Astrocyte (in vitro differentiated cells and primary cell): ENCODE results near the gene TFF3. TPM values are rescaled to one million over a fixed set of nuclear protein-coding genes. Genes with fewer than 3 reads are reported as not detected.

ENCODE experiments used
- DNase-seq: peaks from one replicate; pipeline ENCODE4 v3.0.0-alpha.2; 2010; ENCODE audit warnings: low read depth
- FAIRE-seq: peaks from 2 replicates; lab custom pipeline; 2011; peaks lifted over from hg19 to GRCh38; lab: Jason Lieb, UNC
- H2AFZ ChIP-seq: 2 replicates; pipeline ENCODE4 v1.6.0; 2012; ENCODE audit warnings: low read depth, low read length, inconsistent platforms
- H3K27ac ChIP-seq: 2 replicates; pipeline ENCODE4 v1.5.1; 2011; ENCODE audit warnings: low read depth, low read length, inconsistent platforms
- H3K27me3 ChIP-seq: 2 replicates; pipeline ENCODE4 v1.6.0; 2011; ENCODE audit warnings: low read length, inconsistent platforms; ENCODE audit not compliant: insufficient read depth
- H3K36me3 ChIP-seq: 2 replicates; pipeline ENCODE4 v1.5.1; 2011; ENCODE audit warnings: low read length, inconsistent platforms; ENCODE audit not compliant: insufficient read depth
- H3K4me1 ChIP-seq: 2 replicates; pipeline ENCODE4 v1.5.1; 2011; ENCODE audit warnings: low read length, inconsistent platforms; ENCODE audit not compliant: insufficient read depth
- H3K4me2 ChIP-seq: 2 replicates; pipeline ENCODE4 v1.6.0; 2012; ENCODE audit warnings: low read length, inconsistent platforms
- H3K4me3 ChIP-seq: 2 replicates; pipeline ENCODE4 v1.5.1; 2011; ENCODE audit warnings: low read depth, mild to moderate bottlenecking, low read length, inconsistent platforms; ENCODE audit not compliant: insufficient read depth
- H3K79me2 ChIP-seq: 2 replicates; pipeline ENCODE4 v1.6.0; 2012; ENCODE audit warnings: mild to moderate bottlenecking, low read length, inconsistent platforms; ENCODE audit not compliant: insufficient read depth
- H3K9ac ChIP-seq: 2 replicates; pipeline ENCODE4 v1.6.0; 2012; ENCODE audit warnings: mild to moderate bottlenecking, low read length, inconsistent platforms
- H3K9me3 ChIP-seq: 2 replicates; pipeline ENCODE4 v1.5.1; 2012; ENCODE audit warnings: low read depth, mild to moderate bottlenecking, low read length, inconsistent platforms; ENCODE audit not compliant: insufficient read depth
- H4K20me1 ChIP-seq: 2 replicates; pipeline ENCODE4 v1.6.0; 2012; ENCODE audit warnings: low read length, inconsistent platforms; ENCODE audit not compliant: insufficient read depth
- H3K27ac Mint-ChIP-seq: one replicate; pipeline ENCODE4 v1.8.0; 2021; ENCODE audit warnings: mild to moderate bottlenecking, mixed read lengths; ENCODE audit not compliant: unreplicated experiment
- H3K27me3 Mint-ChIP-seq: one replicate; pipeline ENCODE4 v1.8.0; 2021; ENCODE audit warnings: low read depth, mixed read lengths; ENCODE audit not compliant: unreplicated experiment
- H3K36me3 Mint-ChIP-seq: one replicate; pipeline ENCODE4 v1.8.0; 2021; ENCODE audit warnings: low read depth, mixed read lengths; ENCODE audit not compliant: unreplicated experiment
- H3K4me1 Mint-ChIP-seq: one replicate; pipeline ENCODE4 v1.8.0; 2021; ENCODE audit warnings: low read depth, mixed read lengths; ENCODE audit not compliant: unreplicated experiment
- H3K4me3 Mint-ChIP-seq: one replicate; pipeline ENCODE4 v1.8.0; 2021; ENCODE audit warnings: mild to moderate bottlenecking, moderate library complexity, mixed read lengths; ENCODE audit not compliant: unreplicated experiment
- H3K9me3 Mint-ChIP-seq: one replicate; pipeline ENCODE4 v1.8.0; 2021; ENCODE audit warnings: mild to moderate bottlenecking, mixed read lengths; ENCODE audit not compliant: unreplicated experiment
- EZH2 ChIP-seq: IDR thresholded peaks from 2 replicates; pipeline ENCODE4 v1.6.1; 2012; ENCODE audit warnings: mild to moderate bottlenecking, low read length, inconsistent platforms; ENCODE audit not compliant: insufficient read depth
- total RNA-seq: library from RNA; stranded (reverse); gene quantifications from 2 replicates; pipeline ENCODE4 v1.2.1, GENCODE V29; 2021
- TF ChIP-seq, protein P1 (sequence below): IDR thresholded peaks from 2 replicates; pipeline ENCODE4 v1.5.1; 2011; ENCODE audit warnings: low read depth, mild to moderate bottlenecking, inconsistent platforms, low read length, moderate library complexity; ENCODE audit not compliant: insufficient read depth

TFF3 gene
- total RNA-seq, 1 donor from 2014 or later, result not detected

DNA sequence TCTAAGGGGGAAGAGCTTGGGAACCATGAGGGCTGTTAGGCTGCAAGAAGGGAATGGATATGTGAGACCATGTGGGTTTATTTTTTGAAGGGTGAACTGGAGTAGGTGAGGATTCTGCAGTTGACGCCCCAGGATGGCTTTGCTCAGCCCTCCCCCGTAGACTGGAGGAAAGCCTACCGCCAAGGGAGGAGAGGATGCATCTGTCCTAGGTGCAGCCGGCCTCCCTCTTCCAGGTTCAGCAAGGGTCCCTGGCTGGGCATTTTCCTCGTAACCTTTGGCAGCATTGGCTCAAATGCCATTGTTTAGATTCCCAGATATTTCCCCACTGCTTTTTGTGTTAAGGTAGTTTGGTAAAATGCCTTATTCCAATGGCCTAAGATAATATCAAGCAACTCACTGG, 16.6 kb downstream of the TFF3 start:
- H3K27me3 ChIP-seq, result peaks cover 6% of the 10 kb centered on the region
- no peaks in the 10 kb centered on the region for H3K4me1 ChIP-seq
- no peak overlapping the region for H3K4me2 ChIP-seq
- H3K36me3 ChIP-seq, result no peaks in the 10 kb centered on the region
- H3K9me3 ChIP-seq, result no peaks in the 10 kb centered on the region
- H2AFZ ChIP-seq, result no peak overlapping the region
- DNase-seq (no peak), FAIRE-seq (no peak)
- Mint-ChIP-seq H3K9me3 (peaks cover 5% of the 10 kb centered on the region), H3K36me3 (no peaks in the 10 kb centered on the region), H3K27ac (no peak overlapping the region), H3K4me3 (no peak overlapping the region), H3K27me3 (peaks cover 52% of the 10 kb centered on the region), H3K4me1 (no peaks in the 10 kb centered on the region)
- TF ChIP-seq, protein P1, sequence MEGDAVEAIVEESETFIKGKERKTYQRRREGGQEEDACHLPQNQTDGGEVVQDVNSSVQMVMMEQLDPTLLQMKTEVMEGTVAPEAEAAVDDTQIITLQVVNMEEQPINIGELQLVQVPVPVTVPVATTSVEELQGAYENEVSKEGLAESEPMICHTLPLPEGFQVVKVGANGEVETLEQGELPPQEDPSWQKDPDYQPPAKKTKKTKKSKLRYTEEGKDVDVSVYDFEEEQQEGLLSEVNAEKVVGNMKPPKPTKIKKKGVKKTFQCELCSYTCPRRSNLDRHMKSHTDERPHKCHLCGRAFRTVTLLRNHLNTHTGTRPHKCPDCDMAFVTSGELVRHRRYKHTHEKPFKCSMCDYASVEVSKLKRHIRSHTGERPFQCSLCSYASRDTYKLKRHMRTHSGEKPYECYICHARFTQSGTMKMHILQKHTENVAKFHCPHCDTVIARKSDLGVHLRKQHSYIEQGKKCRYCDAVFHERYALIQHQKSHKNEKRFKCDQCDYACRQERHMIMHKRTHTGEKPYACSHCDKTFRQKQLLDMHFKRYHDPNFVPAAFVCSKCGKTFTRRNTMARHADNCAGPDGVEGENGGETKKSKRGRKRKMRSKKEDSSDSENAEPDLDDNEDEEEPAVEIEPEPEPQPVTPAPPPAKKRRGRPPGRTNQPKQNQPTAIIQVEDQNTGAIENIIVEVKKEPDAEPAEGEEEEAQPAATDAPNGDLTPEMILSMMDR, result no peak
- no peak for TF ChIP-seq EZH2
- H3K79me2 ChIP-seq, result no peaks in the 10 kb centered on the region
- H3K4me3 ChIP-seq, result no peak overlapping the region
- H4K20me1 ChIP-seq, result no peaks in the 10 kb centered on the region
- no peak overlapping the region for H3K27ac ChIP-seq
- no peak overlapping the region for H3K9ac ChIP-seq

DNA sequence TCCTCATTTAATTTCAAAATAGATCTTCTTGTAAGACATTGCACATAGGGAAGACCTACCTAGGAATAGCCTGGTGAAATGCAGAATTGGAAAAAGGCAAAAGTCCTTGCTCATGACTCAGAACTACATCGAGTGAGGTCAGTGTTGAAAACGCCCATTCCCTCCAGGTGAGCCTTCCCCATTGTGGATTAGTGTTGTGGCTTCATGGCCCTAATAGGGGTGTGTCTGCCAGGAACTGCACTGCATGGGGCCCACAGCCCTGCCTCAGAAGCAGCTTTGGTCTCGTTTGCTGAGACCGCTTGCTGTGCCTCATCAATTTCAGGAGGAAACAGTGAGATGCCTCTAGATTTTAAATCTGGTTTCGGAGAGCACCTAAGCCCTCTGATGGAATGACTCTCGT, 17.0 kb downstream of the TFF3 start:
- Mint-ChIP-seq H3K27ac (no peak overlapping the region), H3K36me3 (no peaks in the 10 kb centered on the region), H3K4me3 (no peak overlapping the region), H3K4me1 (no peaks in the 10 kb centered on the region), H3K27me3 (peaks cover 49% of the 10 kb centered on the region), H3K9me3 (peaks cover 5% of the 10 kb centered on the region)
- H3K79me2 ChIP-seq, result no peaks in the 10 kb centered on the region
- no peak overlapping the region for H3K27ac ChIP-seq
- H3K4me3 ChIP-seq, result no peak overlapping the region
- DNase-seq, result no peak
- H3K27me3 ChIP-seq, result peaks cover 6% of the 10 kb centered on the region
- H3K36me3 ChIP-seq, result no peaks in the 10 kb centered on the region
- H3K9ac ChIP-seq, result no peak overlapping the region
- no peaks in the 10 kb centered on the region for H3K9me3 ChIP-seq
- no peaks in the 10 kb centered on the region for H3K4me1 ChIP-seq
- no peaks in the 10 kb centered on the region for H4K20me1 ChIP-seq
- no peak overlapping the region for H2AFZ ChIP-seq
- TF ChIP-seq, protein P1, result no peak
- no peak for TF ChIP-seq EZH2
- FAIRE-seq, result no peak
- no peak overlapping the region for H3K4me2 ChIP-seq

DNA sequence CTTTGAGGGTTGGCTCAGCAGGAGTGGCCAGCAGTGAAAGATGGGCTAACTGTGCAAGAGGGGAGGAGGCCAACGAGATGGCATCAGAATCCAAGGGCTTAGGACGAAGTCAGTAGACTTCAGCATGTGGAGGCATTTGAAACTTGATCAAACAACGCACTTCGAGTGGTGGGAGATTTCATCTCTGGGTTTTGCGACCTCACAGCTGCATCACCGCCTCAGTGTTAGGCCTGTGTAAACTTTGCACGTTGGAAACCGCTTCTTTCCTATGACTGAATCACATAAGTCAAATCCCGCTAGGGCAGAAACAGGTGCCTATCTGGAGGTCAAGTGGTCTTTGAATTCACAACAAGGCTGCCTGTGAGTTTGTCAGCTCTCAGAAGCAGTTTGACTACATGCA, 17.8 kb downstream of the TFF3 start:
- H3K27ac ChIP-seq, result no peak overlapping the region
- FAIRE-seq, result no peak
- H3K27me3 ChIP-seq, result peaks cover 6% of the 10 kb centered on the region
- peaks cover 49% of the 10 kb centered on the region for H3K27me3 Mint-ChIP-seq
- no peaks in the 10 kb centered on the region for H3K4me1 Mint-ChIP-seq
- DNase-seq, result no peak
- no peaks in the 10 kb centered on the region for H3K36me3 ChIP-seq
- H3K36me3 Mint-ChIP-seq, result no peaks in the 10 kb centered on the region
- no peaks in the 10 kb centered on the region for H3K79me2 ChIP-seq
- H3K4me1 ChIP-seq, result no peaks in the 10 kb centered on the region
- H3K4me3 ChIP-seq, result no peak overlapping the region
- no peaks in the 10 kb centered on the region for H4K20me1 ChIP-seq
- H3K9ac ChIP-seq, result no peak overlapping the region
- H3K4me3 Mint-ChIP-seq, result no peak overlapping the region
- TF ChIP-seq, protein P1, result no peak
- TF ChIP-seq EZH2, result no peak
- no peaks in the 10 kb centered on the region for H3K9me3 ChIP-seq
- H3K27ac Mint-ChIP-seq, result no peak overlapping the region
- H3K9me3 Mint-ChIP-seq, result peaks cover 5% of the 10 kb centered on the region
- H2AFZ ChIP-seq, result no peak overlapping the region
- H3K4me2 ChIP-seq, result no peak overlapping the region
